Activated CD4-positive, alpha-beta memory T cell treated with anti-CD3 and anti-CD28 coated beads, Interleukin-2, amount 10 ng/mL, durations not matched to agents 7 days and 5 days (primary cell): ENCODE data around the gene HCN2. TPM values are rescaled to one million over a fixed set of nuclear protein-coding genes. Genes with fewer than 3 reads are reported as not detected.

Experiments
- CTCF ChIA-PET: fragments of 350-600 bp; sonication (Branson Sonifier 250); formaldehyde crosslinking; loops from one replicate; lab custom pipeline; 2021; ENCODE audit warnings: antibody characterized with exemption, inconsistent platforms; lab: Charles Lee
- POLR2A ChIA-PET: fragments of 350-600 bp; sonication (Branson Sonifier 250); formaldehyde crosslinking; loops from one replicate; lab custom pipeline; 2021; ENCODE audit warnings: antibody characterized with exemption; lab: Charles Lee
- DNase-seq: peaks from one replicate; pipeline ENCODE4 v3.0.0-alpha.2; 2020
- H3K27ac Mint-ChIP-seq: one replicate; pipeline ENCODE4 v1.8.0; 2021; ENCODE audit warnings: mild to moderate bottlenecking, mixed read lengths
- H3K27me3 Mint-ChIP-seq: one replicate; pipeline ENCODE4 v1.8.0; 2021; ENCODE audit warnings: mixed read lengths
- H3K36me3 Mint-ChIP-seq: one replicate; pipeline ENCODE4 v1.8.0; 2021; ENCODE audit warnings: low read depth, mixed read lengths
- H3K4me1 Mint-ChIP-seq: one replicate; pipeline ENCODE4 v1.8.0; 2021; ENCODE audit warnings: mixed read lengths
- H3K4me3 Mint-ChIP-seq: one replicate; pipeline ENCODE4 v1.8.0; 2021; ENCODE audit warnings: mild to moderate bottlenecking, mixed read lengths
- H3K9me3 Mint-ChIP-seq: one replicate; pipeline ENCODE4 v1.8.0; 2021; ENCODE audit warnings: mixed read lengths
- total RNA-seq, 2 experiments: library from RNA; stranded (reverse); gene quantifications; one replicate each; pipeline ENCODE4 v1.2.3, GENCODE V29; 2021

The HCN2 gene
- total RNA-seq, 2 experiments from 2014 or later, result 3.1 to 3.5 TPM

DNA sequence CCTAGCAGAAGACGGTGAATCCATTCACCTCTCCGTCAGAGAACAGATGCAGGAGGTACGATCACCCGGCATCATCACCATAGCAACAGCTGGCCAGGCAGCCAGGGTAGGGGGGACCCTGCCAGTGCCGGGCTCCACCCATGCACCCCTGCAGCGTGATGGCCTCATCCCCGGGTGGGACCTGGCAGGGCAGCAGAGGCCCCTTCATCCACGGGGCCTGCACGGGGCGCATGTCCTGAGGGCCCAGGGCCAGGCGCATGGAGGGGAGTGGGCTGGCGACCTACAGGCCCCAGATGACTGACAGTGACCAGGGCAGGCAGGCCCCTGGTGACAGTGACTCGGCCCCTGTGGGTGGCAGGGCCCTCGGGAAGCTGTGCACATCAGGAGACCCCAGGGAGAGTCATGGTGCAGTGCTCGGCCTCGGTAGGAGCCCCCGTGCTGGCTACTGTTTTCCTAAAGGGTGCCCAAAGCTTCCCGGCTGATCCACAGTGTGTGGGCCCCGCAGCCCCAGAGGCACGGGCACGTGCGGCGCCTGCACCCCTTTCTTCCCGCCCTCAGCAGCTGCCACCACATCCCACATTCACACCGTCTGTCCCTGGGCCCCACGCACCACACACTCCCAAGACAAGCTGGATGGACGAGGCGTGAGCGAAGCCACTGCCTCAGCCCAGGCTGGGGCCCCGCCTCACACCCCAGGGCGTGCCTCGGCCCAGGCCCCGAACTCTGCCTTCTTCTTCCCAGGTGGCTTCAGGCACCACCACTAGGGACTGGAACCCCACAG is 68.6 kb downstream of the HCN2 start:
- no peak overlapping the region for H3K4me3 Mint-ChIP-seq
- peaks cover 48% of the 10 kb centered on the region for H3K4me1 Mint-ChIP-seq
- no peaks in the 10 kb centered on the region for H3K27me3 Mint-ChIP-seq
- H3K36me3 Mint-ChIP-seq, result peaks cover 45% of the 10 kb centered on the region
- H3K27ac Mint-ChIP-seq, result no peak overlapping the region
- CTCF ChIA-PET, result no interaction called here
- POLR2A ChIA-PET, result no interaction called here
- no peaks in the 10 kb centered on the region for H3K9me3 Mint-ChIP-seq
- DNase-seq, result no peak

DNA sequence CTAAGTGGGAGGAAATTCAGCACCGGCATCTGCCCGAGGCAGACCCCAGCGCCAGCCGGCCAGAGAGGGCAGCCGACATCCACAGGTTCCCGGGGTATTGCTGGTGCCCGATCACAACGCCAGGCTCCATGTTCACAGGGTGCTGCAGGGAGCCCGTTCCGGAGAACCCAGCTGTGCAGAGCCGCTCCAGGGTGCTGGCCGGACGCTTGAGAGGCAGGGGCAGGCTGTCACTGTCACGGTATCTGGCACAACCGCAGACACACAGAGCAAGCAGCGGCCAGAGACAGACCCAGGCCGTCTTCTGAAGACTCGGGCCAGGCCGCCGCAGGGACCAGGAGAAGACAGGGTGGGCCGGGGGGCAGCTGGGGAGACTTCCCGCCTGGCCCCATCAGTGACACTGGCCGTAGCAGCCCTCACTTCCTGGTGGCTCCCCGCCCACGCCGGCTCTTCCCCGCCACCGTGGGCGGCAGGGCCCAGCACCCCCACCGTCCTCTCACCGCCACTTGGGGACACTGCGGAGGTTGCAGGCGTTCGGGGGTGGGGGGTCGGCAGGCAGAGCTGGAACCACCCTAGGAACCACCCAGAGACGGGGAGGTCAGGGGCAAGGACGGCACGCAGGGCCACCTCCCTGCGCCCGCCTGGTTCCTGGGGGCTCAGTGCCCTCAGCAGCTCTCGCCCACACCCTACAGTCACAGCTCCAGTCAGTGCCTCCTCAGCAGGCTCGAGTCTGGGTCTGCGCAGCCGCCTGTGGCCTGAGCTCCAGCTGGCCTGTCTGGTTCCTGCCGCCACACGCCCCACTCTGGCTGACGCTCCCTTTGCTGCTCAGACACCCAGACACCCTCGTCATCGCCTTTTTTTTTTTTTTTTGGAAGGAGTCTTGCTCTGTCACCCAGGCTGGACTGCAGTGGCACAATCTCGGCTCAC is 69.5 kb downstream of the HCN2 start:
- ChIA-PET CTCF (no interaction called here), POLR2A (interaction anchor here (2.3 to 2.8 kb wide), 2 partner anchors 48 to 75 kb away, joined by 6 to 11 read pairs; no protein-coding TSS in a partner anchor)
- Mint-ChIP-seq H3K27ac (peak overlapping the region; percentile 98), H3K27me3 (no peaks in the 10 kb centered on the region), H3K4me3 (peak overlapping the region; percentile 99), H3K9me3 (no peaks in the 10 kb centered on the region), H3K36me3 (peaks cover 41% of the 10 kb centered on the region), H3K4me1 (peaks cover 55% of the 10 kb centered on the region)
- peak; percentile 32 for DNase-seq

DNA sequence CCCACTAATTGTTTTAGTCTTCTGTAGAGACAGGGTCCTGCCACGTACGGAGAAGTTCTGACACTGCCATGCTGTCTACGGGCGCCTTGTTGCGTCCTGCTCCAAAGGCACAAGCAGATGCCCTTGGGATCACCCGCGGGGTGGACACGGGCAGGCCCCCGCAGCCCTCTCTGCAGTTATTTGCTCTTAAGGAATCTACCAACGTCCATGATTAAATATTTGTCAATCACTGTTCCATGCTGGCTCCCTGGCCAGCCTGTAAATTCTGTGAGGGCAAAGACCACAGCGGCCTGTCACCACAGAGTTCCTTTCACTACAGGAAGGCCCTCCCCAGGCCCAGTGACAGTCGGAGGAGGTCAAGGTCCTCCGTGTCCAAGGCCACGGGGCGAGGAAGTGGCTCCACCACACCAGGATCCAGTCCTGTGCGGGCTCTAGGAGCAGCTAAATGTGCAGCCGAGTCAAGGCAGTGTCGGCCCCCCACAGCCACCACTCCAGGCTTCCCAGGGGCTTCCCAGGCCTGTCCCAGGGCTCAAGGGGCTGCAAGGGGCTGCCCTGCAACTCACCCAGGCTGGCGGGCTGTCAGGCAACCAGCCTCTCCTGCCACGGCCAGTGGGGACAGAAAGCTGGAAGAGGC is 71.2 kb downstream of the HCN2 start:
- H3K9me3 Mint-ChIP-seq, result no peaks in the 10 kb centered on the region
- peaks cover 28% of the 10 kb centered on the region for H3K36me3 Mint-ChIP-seq
- DNase-seq, result no peak
- H3K4me3 Mint-ChIP-seq, result peak overlapping the region; percentile 99
- peak overlapping the region; percentile 98 for H3K27ac Mint-ChIP-seq
- H3K27me3 Mint-ChIP-seq, result no peaks in the 10 kb centered on the region
- POLR2A ChIA-PET, result interaction anchor here (0.6 to 2.8 kb wide), 18 partner anchors 14 to 748 kb away, joined by 3 to 18 read pairs (median 3); partner anchors contain the start of genes BSG, CDC34, POLRMT and PTBP1
- CTCF ChIA-PET, result interaction anchor here (0.9 to 1.6 kb wide), 4 partner anchors 8 to 77 kb away, joined by 3 to 5 read pairs (median 3); no protein-coding TSS in a partner anchor
- peaks cover 58% of the 10 kb centered on the region for H3K4me1 Mint-ChIP-seq

DNA sequence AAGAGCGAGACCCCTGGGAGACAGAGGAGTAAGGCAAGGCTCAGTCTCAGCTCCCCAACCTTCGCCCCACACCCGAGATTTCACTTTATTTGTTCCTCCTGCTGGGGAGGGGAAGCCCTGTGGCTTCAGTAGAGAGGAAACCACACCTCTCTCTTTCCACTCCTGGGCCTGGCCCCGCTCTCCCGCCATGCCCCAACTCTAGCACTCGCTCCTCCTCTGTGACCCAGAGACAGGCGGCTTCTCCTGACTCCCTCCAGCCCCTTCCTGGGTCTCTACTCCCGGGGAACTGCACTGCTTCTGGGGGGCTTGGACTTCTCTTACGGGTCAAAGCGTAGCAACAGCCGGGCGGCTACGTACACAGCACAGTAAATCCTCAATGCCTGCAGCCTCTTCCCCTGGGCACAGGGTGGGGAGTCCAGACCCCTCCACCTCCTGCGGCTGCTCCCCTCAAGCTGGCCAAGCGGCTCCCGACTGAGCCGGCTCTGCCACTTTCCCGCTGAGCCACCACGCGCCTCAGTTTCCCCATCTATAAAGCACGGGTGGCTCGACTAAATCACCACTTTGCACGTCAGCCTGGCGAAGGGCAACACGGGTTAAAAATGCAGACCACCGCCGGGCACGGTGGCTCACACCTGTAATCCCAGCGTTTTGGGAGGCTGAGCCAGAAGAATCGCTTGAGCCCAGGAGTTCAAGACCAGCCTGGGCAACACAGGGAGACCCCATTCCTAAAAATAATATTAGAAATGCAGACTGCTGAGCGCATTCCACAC is 71.9 kb downstream of the HCN2 start:
- POLR2A ChIA-PET, result interaction anchor here (0.6 to 2.8 kb wide), 14 partner anchors 17 to 747 kb away, joined by 3 to 18 read pairs (median 3); partner anchors contain the start of genes BSG and POLRMT
- Mint-ChIP-seq H3K27ac (peak overlapping the region; percentile 98), H3K4me1 (peaks cover 53% of the 10 kb centered on the region), H3K36me3 (peaks cover 22% of the 10 kb centered on the region), H3K4me3 (peak overlapping the region; percentile 99), H3K27me3 (no peaks in the 10 kb centered on the region), H3K9me3 (no peaks in the 10 kb centered on the region)
- DNase-seq, result peak; percentile 80
- CTCF ChIA-PET, result interaction anchor here (1.1 to 1.6 kb wide), 3 partner anchors 29 to 77 kb away, joined by 3 to 5 read pairs (median 3); no protein-coding TSS in a partner anchor

DNA sequence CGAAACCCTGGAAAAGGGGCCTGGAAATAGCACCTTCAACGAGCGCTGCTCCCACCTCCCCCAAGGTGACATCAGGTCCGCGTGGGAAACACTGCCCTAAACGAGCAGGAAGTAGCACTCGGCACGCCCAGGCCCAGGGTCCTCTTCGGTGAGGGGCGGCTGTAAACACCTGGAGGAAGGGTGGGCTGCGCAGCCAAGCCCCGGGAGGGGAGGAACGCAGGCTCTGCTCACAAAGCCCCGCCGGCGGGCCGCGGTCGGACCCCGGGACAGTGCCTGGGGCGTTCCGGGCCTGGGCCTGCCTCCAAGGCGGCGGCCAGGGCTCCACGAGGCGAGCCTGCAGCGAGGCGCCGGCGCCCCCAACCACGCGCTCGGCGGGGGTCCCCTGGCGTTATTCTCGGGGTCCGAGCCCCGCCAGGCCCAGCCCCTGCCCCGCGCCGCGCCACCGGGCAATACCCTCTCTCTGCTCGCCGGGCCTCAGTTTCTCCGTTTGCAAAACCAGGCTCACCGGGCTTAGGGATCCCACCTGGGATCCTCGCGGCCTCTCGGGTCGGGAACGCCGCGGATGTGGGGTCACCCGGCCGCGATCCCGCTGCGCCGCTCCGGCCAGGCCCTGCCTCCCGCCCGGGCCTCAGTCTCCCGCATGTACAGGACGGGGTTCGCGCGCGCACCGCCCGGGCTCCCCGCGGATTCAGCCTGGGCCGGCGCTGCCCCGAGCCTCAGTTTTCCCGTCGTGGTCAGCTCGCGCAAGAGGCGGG is 72.7 kb downstream of the HCN2 start:
- peak; percentile 80 for DNase-seq
- peak overlapping the region; percentile 99 for H3K4me3 Mint-ChIP-seq
- ChIA-PET CTCF (interaction anchor here (0.9 to 1.4 kb wide), 4 partner anchors 17 to 72 kb away, joined by 3 to 8 read pairs (median 4); no protein-coding TSS in a partner anchor), POLR2A (interaction anchor here (1.0 to 2.4 kb wide), 8 partner anchors 13 to 156 kb away, joined by 3 to 18 read pairs (median 8); partner anchors contain the start of genes FSTL3 and POLRMT)
- H3K36me3 Mint-ChIP-seq, result peaks cover 22% of the 10 kb centered on the region
- no peaks in the 10 kb centered on the region for H3K27me3 Mint-ChIP-seq
- peaks cover 49% of the 10 kb centered on the region for H3K4me1 Mint-ChIP-seq
- H3K27ac Mint-ChIP-seq, result peak overlapping the region; percentile 98
- H3K9me3 Mint-ChIP-seq, result no peaks in the 10 kb centered on the region

DNA sequence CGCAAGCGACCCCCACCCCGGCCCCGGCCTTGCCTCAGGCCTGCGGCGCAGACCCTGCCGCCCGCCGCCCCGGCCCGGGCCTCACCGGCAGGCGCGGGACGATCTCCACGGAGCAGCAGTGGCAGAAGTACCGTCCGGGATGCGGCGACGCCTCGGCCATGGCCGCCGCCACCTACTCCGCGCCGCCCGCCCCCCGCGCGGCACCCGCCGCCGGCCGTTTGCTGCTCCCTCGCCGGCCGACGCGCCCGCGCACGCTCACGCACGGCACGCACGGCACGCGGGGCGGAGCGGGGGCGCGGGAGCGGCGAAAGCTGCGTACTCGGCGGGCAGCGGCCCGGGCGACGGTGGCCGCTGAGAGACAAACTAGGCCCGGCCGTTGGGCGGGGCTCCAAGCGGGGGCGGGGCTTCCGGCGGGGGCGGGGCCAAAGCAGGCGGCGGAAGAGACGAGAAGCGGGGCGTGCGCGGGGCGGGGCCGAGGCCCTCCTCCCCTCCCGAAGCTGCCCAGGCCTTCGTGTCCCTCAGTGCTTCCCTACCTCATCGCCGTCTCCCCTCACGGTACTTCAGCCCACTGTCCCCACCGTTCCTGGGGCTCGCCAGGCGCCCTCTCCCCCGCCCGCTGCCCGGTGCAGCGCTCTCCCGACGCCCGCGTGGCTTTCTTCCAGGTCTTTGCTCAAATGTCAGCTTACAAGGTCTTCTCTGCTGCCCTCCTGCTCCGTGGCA is 73.4 kb downstream of the HCN2 start, which contains the start of gene RNF126:
TSS of gene RNF126 (minus strand) at position 253 of the 720 bp plus-strand sequence. CDS start at position 160, 93 bp downstream.
- Mint-ChIP-seq H3K4me3 (peak within 1 kb of the TSS; percentile 99), H3K27ac (peak within 1 kb of the TSS; percentile 98), H3K36me3 (peaks cover 18% of the 10 kb centered on the region), H3K9me3 (no peaks in the 10 kb centered on the region), H3K27me3 (peaks cover 2% of the 10 kb centered on the region), H3K4me1 (peaks cover 46% of the 10 kb centered on the region)
- ChIA-PET POLR2A (interaction anchor here (0.6 to 1.5 kb wide), 14 partner anchors 13 to 230 kb away, joined by 3 to 11 read pairs (median 4); partner anchors contain the start of genes BSG, FSTL3, POLRMT and PTBP1), CTCF (interaction anchor here (0.9 to 1.4 kb wide), 4 partner anchors 16 to 71 kb away, joined by 3 to 8 read pairs (median 4); no protein-coding TSS in a partner anchor)
- DNase-seq, result peak; percentile 95

DNA sequence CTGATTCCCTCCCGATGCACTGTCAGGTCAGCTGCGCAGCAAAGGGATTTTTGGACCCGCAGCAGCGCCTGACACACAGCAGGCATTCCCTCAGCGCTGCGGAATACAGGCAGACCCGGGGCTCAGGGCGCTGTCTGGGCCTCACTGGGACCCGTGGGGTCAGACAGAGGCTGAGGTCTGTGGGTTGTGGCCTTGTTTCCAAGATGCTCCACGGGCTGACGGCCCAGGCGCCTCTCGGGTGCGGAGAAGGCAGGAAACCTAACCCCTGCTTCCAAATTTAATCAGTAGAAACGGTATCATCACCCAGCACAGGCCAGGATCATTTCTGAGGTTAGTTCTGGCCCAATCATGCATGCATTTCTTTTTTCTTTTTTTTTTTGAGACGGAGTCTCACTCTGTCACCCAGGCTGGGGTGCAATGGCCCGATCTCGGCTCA is 74.0 kb downstream of the HCN2 start:
- peak overlapping the region; percentile 78 for H3K27ac Mint-ChIP-seq
- H3K36me3 Mint-ChIP-seq, result peaks cover 18% of the 10 kb centered on the region
- no peak for DNase-seq
- ChIA-PET POLR2A (interaction anchor here (0.6 to 1.5 kb wide), 14 partner anchors 12 to 230 kb away, joined by 3 to 11 read pairs (median 4); partner anchors contain the start of genes BSG, FSTL3, POLRMT and PTBP1), CTCF (interaction anchor here (1.0 to 1.4 kb wide), 3 partner anchors 17 to 71 kb away, joined by 3 to 8 read pairs (median 6); no protein-coding TSS in a partner anchor)
- H3K9me3 Mint-ChIP-seq, result no peaks in the 10 kb centered on the region
- H3K4me1 Mint-ChIP-seq, result peaks cover 41% of the 10 kb centered on the region
- peaks cover 4% of the 10 kb centered on the region for H3K27me3 Mint-ChIP-seq
- H3K4me3 Mint-ChIP-seq, result peak overlapping the region; percentile 65

DNA sequence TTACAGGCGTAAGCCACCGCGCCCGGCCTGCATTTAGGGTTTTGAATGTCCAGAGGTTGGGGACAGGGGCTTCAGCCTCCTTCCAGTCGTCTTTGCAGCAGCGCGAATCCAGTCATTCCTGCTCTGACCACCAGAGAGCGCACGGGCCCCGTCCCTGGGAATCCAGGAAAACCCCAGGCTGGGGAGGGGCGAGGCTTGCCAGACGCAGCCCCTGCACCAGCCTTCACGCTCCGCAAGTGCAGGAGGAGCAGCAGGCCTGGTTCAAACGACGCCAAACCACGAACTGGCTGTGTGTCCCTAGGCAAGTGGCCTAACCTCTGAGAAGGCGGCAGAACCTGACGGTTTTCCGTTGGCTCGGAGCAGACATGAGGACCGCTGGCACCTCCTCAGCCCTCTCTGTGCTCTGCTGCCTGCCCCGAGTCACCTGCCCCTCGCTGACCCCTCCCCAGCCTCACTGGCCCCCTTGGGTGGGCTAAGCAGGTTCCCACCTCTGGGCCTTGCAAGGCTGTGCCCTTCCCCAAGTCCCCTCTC is 75.3 kb downstream of the HCN2 start:
- POLR2A ChIA-PET, result no interaction called here
- Mint-ChIP-seq H3K27ac (peak overlapping the region; percentile 58), H3K27me3 (peaks cover 8% of the 10 kb centered on the region), H3K4me3 (peak overlapping the region; percentile 32), H3K9me3 (no peaks in the 10 kb centered on the region), H3K4me1 (peaks cover 31% of the 10 kb centered on the region), H3K36me3 (peaks cover 15% of the 10 kb centered on the region)
- peak; percentile 79 for DNase-seq
- CTCF ChIA-PET, result interaction anchor here (0.7 to 1.0 kb wide), 2 partner anchors 10 to 69 kb away, joined by 3 to 7 read pairs; no protein-coding TSS in a partner anchor
